ENCODE data around the gene UBXN10. TPM values are rescaled to one million over a fixed set of nuclear protein-coding genes. Genes with fewer than 3 reads are reported as not detected.
A peak's percentile ranks its signal among the peaks of the same experiment; 100 is the strongest.

The UBXN10 gene
- total RNA-seq, 1 donor from 2014 or later = 0.49 TPM

DNA sequence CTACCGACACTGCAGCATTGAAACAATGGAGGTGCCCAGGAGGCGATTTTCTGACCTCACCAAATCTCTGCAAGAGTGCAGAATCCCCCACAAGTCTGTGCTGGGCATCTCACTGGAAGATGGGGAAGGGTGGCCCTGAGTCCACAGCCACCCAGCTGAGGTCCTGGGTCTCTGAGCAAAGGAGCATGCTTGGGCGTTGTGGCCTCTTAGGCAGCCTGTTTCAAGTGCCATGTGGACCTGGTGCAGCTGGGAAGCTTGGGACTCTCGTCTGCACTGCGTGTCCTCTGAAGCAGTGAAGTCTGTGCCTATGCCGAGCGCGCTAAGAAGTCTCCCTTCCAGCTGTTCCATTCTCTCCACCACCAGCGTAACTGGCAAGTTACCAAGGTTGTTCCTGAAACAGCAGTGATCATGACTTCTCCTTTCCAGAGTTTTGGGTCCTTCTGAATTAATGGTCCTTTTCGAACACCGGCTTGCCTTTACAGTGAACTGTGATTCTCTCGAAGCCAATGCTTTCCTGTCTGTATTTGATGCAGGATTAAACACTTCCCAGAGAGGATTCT, 5.5 kb downstream of the UBXN10 start:
- Histone ChIP-seq H3K4me1 (peaks cover 21% of the 10 kb centered on the region), H3K4me3 (no peak overlapping the region), H3K36me3 (no peaks in the 10 kb centered on the region), H3K27me3 (no peaks in the 10 kb centered on the region), H3K9me3 (no peaks in the 10 kb centered on the region), H3K27ac (no peak overlapping the region)
- intact Hi-C loops (cut with DNase I) = no loop called here
- TF ChIP-seq, protein P1, sequence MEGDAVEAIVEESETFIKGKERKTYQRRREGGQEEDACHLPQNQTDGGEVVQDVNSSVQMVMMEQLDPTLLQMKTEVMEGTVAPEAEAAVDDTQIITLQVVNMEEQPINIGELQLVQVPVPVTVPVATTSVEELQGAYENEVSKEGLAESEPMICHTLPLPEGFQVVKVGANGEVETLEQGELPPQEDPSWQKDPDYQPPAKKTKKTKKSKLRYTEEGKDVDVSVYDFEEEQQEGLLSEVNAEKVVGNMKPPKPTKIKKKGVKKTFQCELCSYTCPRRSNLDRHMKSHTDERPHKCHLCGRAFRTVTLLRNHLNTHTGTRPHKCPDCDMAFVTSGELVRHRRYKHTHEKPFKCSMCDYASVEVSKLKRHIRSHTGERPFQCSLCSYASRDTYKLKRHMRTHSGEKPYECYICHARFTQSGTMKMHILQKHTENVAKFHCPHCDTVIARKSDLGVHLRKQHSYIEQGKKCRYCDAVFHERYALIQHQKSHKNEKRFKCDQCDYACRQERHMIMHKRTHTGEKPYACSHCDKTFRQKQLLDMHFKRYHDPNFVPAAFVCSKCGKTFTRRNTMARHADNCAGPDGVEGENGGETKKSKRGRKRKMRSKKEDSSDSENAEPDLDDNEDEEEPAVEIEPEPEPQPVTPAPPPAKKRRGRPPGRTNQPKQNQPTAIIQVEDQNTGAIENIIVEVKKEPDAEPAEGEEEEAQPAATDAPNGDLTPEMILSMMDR (IDR thresholded peaks at IDR 0.05) = no peak
- no peak for TF ChIP-seq POLR2AphosphoS5 (IDR thresholded peaks at IDR 0.05; ENCODE audit: insufficient read depth in 1 of 2, low read depth in 1 of 2)
- TF ChIP-seq POLR2A (IDR thresholded peaks at IDR 0.05) = no peak
- no peak for DNase-seq (ENCODE audit: extremely low spot score in 2 of 2)

DNA sequence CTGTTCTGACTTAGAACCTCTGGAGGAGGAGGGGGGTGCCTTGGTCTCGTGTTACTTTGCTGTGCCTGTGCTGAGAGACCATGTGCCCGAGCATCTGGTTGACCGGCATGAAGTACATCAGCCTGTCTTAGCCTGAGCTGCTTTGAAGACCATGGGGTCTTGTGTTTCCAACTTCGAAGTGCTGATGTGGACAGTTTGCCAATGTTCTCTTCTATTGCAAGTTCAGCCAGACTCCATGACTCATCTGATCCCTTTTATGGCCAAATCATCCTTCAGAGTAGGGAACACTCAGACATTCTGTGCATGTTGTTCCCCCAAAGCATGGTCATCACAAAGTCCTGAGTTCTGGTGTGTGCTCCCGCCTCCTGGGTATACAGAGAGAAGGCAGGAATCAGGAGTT, 6.5 kb downstream of the UBXN10 start:
- TF ChIP-seq POLR2AphosphoS5 (IDR thresholded peaks at IDR 0.05; ENCODE audit: insufficient read depth in 1 of 2, low read depth in 1 of 2) (no peak), POLR2A (IDR thresholded peaks at IDR 0.05) (no peak)
- TF ChIP-seq, protein P1 (IDR thresholded peaks at IDR 0.05) = no peak
- no peak overlapping the region for H3K27ac ChIP-seq
- intact Hi-C loops (cut with DNase I) = no loop called here
- no peaks in the 10 kb centered on the region for H3K27me3 ChIP-seq
- no peaks in the 10 kb centered on the region for H3K36me3 ChIP-seq
- DNase-seq (ENCODE audit: extremely low spot score in 2 of 2) = no peak
- H3K4me3 ChIP-seq = no peak overlapping the region
- H3K4me1 ChIP-seq = peaks cover 11% of the 10 kb centered on the region
- H3K9me3 ChIP-seq = no peaks in the 10 kb centered on the region

DNA sequence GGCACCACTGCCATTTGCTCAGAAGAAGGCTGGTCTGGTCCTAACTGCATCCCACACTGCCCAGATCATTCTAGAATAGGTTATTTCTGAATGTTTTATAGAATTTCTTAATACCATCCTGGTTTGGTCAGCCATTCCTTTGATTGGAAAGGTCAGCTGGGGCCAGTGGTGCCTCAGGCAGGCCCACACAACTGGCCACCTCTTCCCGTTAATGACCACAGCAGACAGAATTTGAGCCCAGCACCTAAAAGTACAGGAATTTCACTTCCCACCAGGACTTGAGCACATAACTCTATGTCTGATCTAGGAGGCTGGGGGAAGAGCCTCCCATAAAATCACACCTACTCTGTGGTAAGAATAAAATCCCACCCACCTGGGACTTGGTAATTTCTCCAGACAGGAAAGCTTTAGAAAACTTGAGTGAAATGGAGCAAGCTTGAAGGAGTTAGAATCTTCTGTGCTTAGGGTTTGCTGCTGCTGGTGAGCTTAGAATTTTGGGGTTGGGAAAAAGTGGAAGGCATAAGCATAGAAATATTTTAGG, 7.0 kb downstream of the UBXN10 start:
- Histone ChIP-seq H3K4me1 (peaks cover 11% of the 10 kb centered on the region), H3K27me3 (no peaks in the 10 kb centered on the region), H3K27ac (no peak overlapping the region), H3K9me3 (no peaks in the 10 kb centered on the region), H3K36me3 (no peaks in the 10 kb centered on the region), H3K4me3 (no peak overlapping the region)
- no peak for DNase-seq (ENCODE audit: extremely low spot score in 2 of 2)
- TF ChIP-seq, protein P1 (IDR thresholded peaks at IDR 0.05) = no peak
- no peak for TF ChIP-seq POLR2AphosphoS5 (IDR thresholded peaks at IDR 0.05; ENCODE audit: insufficient read depth in 1 of 2, low read depth in 1 of 2)
- intact Hi-C loops (cut with DNase I) = no loop called here

DNA sequence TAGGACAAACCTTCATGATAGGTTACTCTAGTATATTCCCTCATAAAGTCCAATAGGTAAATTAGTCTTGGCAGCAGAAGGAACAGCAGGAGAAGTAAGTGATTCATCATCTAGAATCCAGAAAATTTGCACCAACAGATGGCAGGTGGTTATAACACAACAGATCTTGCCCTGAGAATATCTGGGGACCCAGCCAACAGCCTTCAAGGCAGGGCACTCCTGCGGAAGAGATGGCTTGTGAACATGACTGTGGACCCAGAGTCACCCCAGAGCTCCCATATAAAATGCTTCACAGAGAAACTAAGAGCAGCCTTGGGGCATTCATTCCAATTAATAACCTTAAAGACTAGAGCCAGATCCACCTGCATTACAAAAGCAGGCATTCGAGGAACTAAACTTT, 8.3 kb downstream of the UBXN10 start:
- TF ChIP-seq POLR2A (IDR thresholded peaks at IDR 0.05) = no peak
- no peak for TF ChIP-seq POLR2AphosphoS5 (IDR thresholded peaks at IDR 0.05; ENCODE audit: insufficient read depth in 1 of 2, low read depth in 1 of 2)
- TF ChIP-seq, protein P1 (IDR thresholded peaks at IDR 0.05) = no peak
- intact Hi-C loops (cut with DNase I) = no loop called here
- Histone ChIP-seq H3K4me3 (no peak overlapping the region), H3K9me3 (no peaks in the 10 kb centered on the region), H3K27me3 (no peaks in the 10 kb centered on the region), H3K27ac (no peak overlapping the region), H3K4me1 (peaks cover 11% of the 10 kb centered on the region), H3K36me3 (no peaks in the 10 kb centered on the region)
- no peak for DNase-seq (ENCODE audit: extremely low spot score in 2 of 2)

DNA sequence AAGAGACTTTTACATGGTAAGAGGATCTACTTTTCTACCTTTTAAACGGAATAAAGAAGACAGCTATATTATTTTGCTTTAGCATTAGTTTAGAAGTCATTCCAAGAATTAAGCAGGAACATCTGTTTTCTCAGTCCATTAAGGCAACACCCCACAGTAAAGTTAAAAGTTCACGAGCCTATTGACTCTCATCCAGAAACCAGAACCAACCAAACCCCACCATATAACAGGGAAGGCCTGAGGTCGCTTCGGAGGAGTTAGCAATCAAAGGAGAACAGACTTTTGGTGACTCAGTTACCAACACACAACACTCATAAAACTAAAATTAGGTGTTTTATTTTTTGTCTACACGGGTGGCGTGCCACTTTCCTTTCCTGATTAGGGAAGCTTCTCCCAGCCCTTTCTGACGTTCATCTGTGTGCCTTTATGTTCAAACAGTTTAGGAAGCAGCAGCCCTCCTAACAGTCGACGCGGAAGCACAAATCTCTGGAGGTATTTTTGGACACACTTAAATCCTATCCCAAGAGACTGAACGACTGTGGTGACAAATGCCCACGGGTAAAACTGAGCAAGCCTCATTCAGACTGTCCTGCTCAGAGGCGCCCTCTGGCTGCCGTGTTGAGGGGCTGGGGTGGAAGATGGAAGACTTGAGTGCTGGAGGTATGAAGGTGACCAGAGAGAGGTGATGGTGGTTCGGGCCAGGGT, 9.0 kb downstream of the UBXN10 start:
- DNase-seq (ENCODE audit: extremely low spot score in 2 of 2) = no peak
- peak overlapping the region; percentile 9 for H3K27ac ChIP-seq
- intact Hi-C loops (cut with DNase I) = no loop called here
- no peaks in the 10 kb centered on the region for H3K9me3 ChIP-seq
- H3K36me3 ChIP-seq = no peaks in the 10 kb centered on the region
- H3K4me1 ChIP-seq = peaks cover 11% of the 10 kb centered on the region
- TF ChIP-seq POLR2AphosphoS5 (IDR thresholded peaks at IDR 0.05; ENCODE audit: insufficient read depth in 1 of 2, low read depth in 1 of 2) = no peak
- TF ChIP-seq, protein P1 (IDR thresholded peaks at IDR 0.05) = peak in 2 of 3 experiments; percentile 25 to 57
- H3K4me3 ChIP-seq = no peak overlapping the region
- no peaks in the 10 kb centered on the region for H3K27me3 ChIP-seq

All from vagina (tissue), 2 donors.